IPS DF 19.7 (cell line): Measurements from ENCODE around the gene SOX6.
"Not testable (repeated sequence)": the region's sequence is repeated elsewhere in the genome, so short reads cannot be mapped to it uniquely, and the experiment has no call there.

Source experiments
- DNase-seq: peaks from one replicate; pipeline ENCODE4 v3.0.0-alpha.2; 2013; ENCODE audit warnings: low read depth, low spot score

Gene SOX6

GRCh38 chr11:16356057-16356760, at the start of gene SOX6:
SOX6 (minus strand) TSS chr11:16356546; CDS start chr11:16341248, 15,298 bp downstream.
- DNase-seq = no peak

- no peak for DNase-seq
Measured at GRCh38 chr11:16404781-16405285, 48.5 kb upstream of the SOX6 start.

- DNase-seq = no peak
Measured at GRCh38 chr11:16403851-16404250, 47.5 kb upstream of the SOX6 start.

GRCh38 chr11:16403448-16403803, 47.1 kb upstream of the SOX6 start:
- no peak for DNase-seq

- DNase-seq = peak; percentile 80
Measured at GRCh38 chr11:16402654-16403447, 46.5 kb upstream of the SOX6 start.

- no peak for DNase-seq
Measured at GRCh38 chr11:16397390-16397789, 41.0 kb upstream of the SOX6 start.

- no peak for DNase-seq
Measured at GRCh38 chr11:16395601-16396000, 39.3 kb upstream of the SOX6 start.

GRCh38 chr11:16394947-16395346, 38.6 kb upstream of the SOX6 start:
- DNase-seq = no peak

- DNase-seq = no peak
Measured at GRCh38 chr11:16393340-16393739, 37.0 kb upstream of the SOX6 start.

- DNase-seq = no peak
Measured at GRCh38 chr11:16392616-16393015, 36.3 kb upstream of the SOX6 start.

GRCh38 chr11:16390826-16391225, 34.5 kb upstream of the SOX6 start:
- DNase-seq = not testable (repeated sequence)

- DNase-seq = no peak
Measured at GRCh38 chr11:16385099-16385498, 28.8 kb upstream of the SOX6 start.

GRCh38 chr11:16382638-16383380, 26.5 kb upstream of the SOX6 start:
- no peak for DNase-seq

GRCh38 chr11:16382186-16382585, 25.8 kb upstream of the SOX6 start:
- no peak for DNase-seq

GRCh38 chr11:16380941-16381568, 24.7 kb upstream of the SOX6 start:
- no peak for DNase-seq

GRCh38 chr11:16378906-16379305, 22.6 kb upstream of the SOX6 start:
- DNase-seq = no peak

GRCh38 chr11:16377746-16378145, 21.4 kb upstream of the SOX6 start:
- no peak for DNase-seq

GRCh38 chr11:16375664-16376063, 19.3 kb upstream of the SOX6 start:
- not testable (repeated sequence) for DNase-seq

- no peak for DNase-seq
Measured at GRCh38 chr11:16373768-16374167, 17.4 kb upstream of the SOX6 start.

- no peak for DNase-seq
Measured at GRCh38 chr11:16372355-16372754, 16.0 kb upstream of the SOX6 start.

GRCh38 chr11:16367252-16367651, 10.9 kb upstream of the SOX6 start:
- no peak for DNase-seq
